ENCODE results near the gene NUMA1.

The NUMA1 gene

DNA sequence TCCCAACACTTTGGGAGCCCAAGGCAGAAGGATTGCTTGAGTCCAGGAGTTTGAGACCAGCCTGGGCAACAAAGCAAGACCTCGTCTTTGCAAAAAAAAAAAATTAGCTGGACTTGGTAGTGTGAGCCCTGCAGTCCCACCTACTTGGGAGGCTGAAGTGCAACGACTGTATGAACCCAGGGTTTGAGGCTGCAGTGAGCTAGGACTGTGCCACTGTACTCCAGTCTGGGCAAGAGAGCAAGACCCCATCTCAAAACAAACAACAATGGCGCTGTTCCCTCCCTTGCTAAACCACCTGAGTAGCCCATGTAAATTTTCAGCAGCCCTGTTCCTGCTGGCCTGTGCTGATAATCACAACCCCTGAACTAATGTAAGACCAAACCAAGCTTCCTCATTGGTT is 19.7 kb upstream of the NUMA1 start:
- no peak for DNase-seq

DNA sequence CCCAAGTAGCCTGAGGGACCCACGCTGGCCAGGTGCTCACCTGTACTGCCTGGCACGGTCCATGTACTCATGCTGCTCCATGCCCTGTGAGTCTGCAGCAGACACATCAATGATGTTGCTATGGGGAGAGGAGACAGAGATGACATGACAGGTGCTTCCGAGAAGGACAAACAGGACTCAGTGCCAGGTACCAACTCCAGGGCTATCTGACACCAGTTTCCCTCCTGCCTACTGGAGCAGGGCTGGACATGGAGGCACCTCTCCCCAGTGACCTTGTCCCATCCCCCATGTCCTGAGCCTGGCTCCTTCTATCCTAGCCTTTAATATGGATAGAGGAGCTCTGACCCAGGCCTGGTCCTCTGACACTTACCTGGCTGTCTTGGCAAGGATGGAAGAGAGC is 18.4 kb upstream of the NUMA1 start:
- DNase-seq = no peak

DNA sequence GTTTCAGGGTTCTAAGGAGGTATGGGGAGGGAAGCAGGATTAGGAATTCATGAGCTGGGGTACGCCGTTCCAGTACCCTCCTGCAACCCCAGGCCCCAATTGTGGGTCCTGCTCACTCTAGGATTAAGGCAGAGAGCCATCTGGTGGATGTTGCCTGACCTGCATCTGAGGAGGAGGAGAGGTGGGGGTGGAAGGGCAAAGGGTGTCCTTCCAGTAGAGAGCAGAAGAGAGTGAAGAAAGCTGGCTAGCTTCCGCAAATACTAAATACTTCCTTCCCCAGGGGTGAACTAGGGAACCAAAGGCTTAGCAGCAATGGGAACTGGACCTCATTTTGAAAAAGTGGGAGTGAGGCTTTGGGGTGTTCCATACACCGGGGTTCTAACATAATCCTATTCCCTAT is 10.9 kb upstream of the NUMA1 start:
- DNase-seq = peak; percentile 53

DNA sequence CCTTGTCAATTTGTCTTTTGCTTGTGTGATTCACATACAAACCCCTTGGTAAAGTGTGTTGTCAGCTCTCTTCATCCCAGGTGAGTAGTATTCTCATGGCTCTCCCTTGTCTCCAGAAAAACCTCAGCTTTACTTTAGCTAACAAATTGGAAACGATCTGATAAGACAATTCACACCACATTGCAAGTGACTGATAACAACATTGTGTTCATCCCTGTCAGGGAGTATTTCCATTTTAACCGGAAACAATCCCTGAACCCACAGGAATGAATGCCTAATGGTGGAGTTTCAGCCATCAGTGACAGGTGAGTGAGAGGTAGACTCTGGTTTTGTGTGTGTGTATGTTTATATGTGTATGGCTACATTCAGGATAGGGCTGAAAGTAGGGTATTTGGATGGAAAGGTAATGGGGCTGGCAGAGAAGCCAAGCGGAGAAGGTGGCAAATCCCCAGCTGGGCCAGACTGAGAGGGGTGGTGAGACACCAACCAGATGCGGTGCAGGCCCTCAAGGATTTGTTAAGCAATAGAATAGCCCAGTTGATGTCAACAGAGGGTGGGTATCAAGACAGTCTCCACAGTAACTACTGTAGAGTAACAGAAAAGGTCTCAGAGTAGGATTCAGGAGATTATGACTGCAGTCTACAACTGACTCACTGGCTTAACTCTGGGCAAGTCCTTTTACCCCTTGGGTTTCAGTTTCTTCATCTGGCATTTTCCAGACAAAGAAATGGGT is 7.9 kb upstream of the NUMA1 start:
- DNase-seq = no peak

DNA sequence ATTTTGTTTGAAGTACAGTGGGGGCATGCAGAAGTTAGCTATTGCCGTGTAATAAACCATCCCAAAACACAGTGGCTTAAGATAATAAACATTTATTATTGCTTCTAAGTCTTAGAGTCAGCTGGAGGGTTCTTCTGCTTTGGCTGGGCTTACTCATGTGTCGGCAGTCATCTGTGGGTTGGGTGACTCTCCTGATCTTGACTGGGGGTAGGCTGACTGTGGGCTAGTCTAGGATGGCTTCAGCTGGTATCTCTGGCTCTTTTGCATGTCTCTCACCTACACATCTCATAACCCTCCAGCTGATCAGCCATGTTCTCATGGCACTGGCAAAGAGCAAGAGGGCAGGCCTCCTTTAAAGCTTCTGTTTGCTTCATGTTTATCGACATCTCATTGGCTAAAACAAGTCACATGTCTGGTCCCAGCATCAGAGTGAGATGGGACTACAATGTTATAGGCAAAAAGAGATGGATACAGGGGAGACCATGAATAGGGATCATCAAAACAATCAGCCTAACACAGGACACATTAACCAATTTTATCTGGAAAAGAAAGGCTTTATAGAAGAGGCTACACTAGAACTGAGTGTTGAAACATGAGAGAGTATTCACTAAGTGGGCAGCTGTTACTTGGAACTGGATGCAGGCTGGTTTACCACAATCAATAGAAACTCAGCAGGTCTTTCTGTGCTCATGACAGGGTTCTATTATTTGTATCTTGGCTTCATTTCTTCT is 5.4 kb upstream of the NUMA1 start:
- peak; percentile 10 for DNase-seq

DNA sequence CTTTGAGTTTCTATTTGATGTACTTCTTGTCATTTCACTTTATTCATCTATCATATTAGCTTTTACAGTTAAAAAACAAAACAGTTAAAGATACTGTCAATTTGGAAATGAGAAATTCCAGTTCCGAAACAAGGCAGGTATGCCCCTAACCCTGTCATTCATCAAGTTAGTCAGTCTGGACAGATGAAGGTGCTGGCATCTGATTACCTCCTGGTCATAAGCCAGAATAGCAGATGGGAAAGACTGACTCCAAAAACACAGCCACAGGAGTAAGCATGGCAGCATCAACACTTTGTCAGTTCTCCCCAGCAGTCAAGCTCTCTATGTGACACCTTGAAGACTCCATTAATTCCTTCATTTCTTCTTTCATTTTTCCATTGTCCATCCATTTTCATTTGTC is 4.6 kb upstream of the NUMA1 start:
- DNase-seq = no peak

DNA sequence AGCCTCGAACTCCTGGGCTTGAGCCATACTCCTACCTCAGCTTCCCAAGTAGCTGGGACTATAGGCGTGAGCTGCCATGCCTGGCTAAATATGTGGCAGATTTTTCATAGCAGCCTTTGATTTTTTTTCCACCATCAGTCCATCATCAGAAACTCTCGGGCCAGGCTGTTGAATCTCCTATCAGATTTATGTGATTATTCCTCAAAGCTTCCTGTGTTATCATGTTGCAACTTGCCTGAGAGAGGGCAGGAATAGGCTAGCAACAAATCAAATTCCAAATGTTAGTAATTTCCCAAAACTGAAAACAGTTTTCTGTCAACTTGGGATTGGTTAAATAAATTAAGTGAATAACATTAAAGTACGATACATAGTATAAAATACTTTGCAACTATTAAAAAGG is 3.7 kb upstream of the NUMA1 start:
- no peak for DNase-seq

DNA sequence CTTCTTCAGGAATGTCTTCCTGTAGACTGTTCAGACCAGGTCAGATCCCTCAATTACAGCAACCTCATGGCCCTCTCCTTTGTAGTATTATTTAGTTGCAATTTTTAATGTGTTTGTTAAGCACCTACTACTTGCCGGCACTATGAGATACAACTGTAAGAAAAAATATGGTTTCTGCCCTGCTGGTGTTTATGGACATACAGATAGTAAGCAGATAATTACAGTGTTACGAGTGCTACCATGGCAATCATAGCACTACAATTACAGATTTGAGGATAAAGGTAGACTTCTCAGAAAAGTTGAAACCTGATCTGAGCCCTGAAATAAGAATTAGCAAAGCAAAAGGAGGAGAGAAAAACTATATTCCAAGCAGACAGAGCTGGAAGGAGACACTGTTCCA is 3.1 kb upstream of the NUMA1 start:
- no peak for DNase-seq

DNA sequence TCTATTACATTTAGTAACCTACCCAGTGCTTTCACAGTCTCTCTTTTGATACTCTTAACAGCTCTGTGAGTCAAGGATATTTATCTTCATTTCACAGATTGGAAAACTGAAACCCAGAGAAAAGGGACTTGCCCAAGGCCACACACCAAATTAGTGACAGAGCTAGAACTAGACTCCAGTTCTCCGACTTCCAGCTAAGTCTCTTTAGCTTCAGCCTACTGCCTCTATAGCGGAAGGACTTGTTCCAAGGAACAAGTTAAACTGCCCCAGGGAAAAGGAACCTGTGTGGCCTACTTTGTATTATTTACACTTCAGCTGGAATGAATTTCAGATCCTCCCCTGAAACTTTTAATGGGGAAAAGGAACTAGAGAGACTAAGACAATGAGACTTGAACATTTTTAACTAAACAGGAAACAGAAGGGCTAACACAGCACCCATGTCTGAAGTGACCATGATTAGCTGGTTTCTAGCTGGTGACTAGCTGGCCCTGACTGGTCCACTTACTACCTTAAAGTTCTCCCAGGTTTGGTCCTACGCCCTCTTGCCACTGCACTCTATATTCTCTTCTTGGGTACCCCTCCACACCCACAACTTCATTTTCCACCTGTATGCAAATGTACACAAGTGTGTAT is 1.6 kb upstream of the NUMA1 start:
- DNase-seq = no peak

DNA sequence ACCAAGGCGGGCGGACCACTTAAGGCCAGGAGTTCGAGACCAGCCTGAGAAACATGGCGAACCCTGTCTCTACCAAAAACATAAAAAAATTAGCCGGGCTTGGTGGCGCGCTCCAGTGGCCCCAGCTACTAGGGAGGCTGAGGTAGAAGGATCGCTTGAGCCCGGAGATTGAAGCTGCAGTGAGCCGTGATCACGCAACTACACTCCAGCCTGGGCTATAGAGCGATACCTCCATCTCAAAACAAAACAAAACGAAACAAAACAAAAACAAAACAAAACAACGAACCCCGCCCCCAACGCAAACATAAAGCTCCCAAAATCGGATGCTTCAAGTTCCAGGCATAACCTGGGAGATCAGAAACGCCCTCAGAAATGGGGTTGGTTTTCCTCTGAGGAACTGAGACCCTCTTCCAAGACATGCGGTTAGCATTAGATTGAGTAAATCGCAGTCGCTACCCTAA is 872 bp upstream of the NUMA1 start:
- DNase-seq = no peak

DNA sequence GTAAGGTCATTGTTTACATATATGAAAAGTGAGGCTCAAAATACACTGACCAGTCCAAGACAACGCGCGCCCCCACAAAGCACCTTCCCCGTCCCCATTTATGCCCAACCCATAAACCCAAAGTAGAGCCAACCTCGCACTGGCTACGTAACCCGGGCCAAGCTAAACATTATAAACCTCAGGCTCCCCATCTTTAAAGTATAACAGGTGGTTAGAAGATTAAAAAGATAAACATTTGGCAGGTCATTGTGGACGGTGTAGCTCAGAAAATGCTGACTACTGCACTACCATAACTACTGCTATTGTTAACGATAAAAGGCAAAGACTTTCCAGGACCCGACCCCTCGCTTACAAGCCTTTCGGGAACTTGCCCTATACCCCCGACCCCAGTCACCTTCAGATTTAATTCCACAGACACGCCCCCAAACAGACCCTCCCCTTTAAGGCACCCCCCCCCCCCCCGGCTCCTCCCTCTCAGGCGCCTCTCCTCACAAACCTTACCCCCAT is 470 bp downstream of the NUMA1 start:
- no peak for DNase-seq

DNA sequence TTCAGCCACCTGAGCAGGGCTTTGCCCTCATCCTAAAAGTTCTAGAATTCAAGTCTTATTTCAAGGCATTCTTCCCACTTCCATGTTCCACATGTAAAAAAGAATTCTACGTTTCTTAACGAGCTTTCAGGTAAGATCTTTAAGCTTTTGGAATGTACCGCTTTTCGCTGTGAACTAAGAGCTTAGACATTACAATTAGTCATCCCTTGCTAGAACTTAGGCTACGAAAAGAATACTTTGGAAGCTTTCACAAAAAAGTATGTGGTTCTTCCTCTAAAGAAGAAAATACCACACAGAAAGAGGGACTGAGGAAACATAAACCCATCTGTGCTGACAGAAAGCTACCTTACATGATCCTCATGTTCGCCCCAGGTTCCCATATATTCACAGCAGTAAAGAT is 1.9 kb downstream of the NUMA1 start:
- no peak for DNase-seq

DNA sequence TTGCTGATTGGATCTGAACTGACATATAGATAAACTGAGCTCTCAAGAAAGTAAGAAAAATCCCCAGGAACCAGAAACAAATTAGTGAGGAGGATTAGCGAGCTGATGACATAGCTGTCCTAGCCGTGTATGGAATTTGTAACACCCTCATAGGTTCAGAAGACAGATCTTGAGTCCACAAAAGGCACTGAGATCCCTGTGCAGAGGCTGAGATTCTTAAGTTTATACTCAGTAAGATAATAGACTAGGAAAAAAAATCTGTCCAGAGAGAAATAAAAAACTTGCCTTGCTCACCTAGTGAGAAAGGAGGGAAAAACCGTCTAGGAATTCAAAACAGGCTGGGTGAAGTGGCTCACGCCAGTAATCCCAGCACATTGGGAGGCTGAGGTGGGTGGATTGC is 4.6 kb downstream of the NUMA1 start:
- no peak for DNase-seq

DNA sequence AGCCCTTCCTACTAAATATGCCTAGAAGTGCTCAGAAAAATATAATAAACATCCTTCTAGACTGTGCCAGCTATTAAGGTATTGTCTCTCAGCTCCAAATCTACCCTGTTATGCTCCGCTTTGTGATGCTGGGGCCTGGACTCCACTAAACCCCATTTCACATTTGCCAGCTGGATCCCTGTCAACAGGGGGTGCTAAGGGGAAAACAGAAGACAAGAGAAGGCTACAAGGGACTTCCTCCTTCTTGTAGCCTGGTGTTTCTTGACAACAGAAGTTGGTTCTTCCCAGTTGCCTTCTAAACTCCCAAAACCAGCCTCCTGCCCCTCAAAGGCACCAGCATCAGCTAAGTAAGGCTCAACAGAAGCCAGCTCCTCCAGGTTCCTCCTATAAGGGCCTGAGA is 5.2 kb downstream of the NUMA1 start:
- no peak for DNase-seq

DNA sequence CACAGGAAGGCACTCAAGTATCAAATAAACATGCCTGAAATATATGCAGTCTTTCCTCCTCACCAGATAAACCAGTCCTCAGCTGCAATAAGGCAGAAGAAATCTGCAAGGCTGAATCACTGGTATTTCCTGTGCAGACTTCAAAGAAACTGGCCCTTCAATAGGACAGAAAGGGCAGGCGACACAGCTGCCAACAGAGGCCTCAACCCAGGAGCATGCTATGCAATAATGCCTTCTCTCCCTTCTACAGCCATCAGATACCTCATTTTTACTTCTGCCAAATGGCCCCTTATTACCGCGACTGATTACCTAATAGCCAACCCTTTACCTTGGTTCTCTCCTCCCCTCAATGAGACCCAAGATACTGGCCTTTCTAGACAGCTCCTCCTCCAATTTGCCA is 8.0 kb downstream of the NUMA1 start:
- no peak for DNase-seq

DNA sequence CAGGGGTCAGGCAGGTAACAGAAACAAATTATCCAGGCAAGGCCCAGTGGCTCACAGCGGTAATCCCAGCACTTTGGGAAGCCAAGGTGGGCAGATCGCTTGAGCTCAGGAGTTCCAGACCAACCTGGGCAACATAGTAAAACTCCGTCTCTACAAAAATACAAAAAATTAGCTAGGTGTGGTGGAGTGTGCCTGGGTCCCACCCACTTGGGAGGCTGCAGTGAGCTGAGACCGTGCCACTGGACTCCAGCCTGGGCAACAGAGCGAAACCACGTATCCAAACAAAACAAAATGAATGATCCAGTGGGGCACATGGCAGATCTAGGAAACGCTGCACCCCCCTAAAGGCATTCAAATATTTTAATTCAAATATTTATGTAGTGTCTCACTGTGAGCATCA is 9.9 kb downstream of the NUMA1 start:
- no peak for DNase-seq

DNA sequence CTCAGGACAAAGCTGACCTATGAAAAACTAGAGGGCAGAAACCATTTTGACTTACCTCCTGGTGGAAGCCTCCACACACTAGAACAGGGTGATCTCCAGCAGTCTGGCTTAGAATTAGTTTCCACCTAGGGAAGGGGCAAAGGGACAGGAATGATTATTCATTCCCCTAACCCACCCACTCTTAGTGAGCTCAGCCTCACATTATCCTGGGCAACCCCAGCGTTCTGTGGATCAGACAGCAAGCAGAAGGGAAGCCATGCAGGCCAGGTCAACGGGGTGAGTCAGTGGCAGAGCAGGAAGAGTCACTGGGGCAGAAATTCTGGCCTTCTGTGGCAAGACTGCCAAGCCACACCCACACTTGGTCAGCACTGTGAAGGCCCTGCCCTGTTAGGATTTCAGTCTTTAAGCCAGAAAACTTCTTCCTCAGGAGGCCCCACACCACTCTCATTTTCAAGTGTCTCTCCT is 10.5 kb downstream of the NUMA1 start:
- DNase-seq = no peak

DNA sequence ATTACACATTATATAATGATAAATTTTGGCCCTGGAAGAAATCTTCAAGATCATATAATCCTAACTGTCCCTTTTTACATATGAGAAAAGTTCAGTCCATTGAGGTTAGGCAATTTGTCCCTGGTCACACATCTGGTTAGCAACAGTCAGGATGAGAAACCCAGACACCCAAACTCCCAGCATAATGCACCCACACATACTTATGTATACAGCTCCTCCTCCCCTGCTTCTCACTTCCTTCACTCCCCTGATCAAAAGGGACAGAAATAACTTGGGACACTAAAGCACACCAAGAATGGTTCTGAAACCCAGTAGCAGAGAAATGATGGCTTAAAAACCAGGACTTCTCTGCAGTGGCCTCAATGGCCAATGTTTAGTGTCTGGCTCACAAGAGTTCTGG is 11.1 kb downstream of the NUMA1 start:
- DNase-seq = no peak

DNA sequence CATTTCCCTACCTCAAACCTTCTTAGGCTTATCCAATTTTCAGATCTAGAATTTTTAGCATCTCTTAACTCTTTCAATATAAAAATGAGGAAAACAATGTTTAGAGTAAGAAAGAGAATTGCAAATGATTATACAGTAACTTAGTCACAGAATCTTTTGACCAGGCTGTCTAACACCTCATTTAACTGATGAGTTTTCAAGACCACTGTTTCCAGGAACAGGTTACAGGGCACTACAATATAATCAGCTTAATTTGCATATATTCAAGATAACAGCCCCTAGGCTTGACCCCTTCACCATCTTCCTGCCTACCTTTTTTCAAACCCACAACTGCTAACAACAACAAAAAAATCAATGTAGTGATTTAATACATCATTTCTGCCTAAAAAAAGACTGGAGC is 12.7 kb downstream of the NUMA1 start:
- DNase-seq = no peak

DNA sequence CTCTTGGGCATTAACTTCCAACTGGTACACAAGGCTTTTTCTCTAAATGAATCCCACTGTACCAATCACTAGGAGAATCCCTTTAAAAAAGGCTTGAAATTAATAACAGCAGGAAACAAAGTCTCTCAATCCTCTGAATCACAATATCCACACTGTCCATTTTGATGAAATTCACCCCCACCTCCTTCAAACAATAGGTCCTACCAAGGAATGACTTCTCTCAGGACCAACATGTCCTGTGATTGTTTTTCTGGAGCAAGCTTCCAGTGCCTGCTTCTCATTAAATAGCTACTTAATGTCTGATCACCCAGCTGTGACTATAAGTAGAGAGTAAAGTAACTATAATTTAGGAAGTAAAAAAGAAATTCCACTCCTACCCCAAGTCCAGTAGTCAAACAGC is 13.1 kb downstream of the NUMA1 start:
- DNase-seq = no peak

DNA sequence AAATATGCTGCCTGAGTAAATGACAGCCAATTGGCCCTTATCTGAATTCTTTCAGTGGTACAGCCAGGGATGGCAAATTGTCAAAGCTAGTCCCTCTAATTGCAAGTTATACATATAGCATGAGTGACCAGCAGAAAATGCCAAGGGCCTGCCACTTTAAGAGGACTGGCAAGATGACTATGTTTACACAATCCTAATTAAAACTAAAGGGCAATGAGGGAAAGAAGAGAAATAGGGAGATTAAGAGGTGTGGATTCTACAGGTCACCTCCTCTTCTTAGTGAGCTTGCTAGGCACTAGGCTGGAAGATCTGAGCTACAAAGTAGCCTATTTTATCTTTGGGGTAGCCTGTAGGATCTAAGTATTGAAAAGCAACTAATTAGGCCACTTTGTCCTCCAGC is 13.5 kb downstream of the NUMA1 start:
- DNase-seq = no peak

DNA sequence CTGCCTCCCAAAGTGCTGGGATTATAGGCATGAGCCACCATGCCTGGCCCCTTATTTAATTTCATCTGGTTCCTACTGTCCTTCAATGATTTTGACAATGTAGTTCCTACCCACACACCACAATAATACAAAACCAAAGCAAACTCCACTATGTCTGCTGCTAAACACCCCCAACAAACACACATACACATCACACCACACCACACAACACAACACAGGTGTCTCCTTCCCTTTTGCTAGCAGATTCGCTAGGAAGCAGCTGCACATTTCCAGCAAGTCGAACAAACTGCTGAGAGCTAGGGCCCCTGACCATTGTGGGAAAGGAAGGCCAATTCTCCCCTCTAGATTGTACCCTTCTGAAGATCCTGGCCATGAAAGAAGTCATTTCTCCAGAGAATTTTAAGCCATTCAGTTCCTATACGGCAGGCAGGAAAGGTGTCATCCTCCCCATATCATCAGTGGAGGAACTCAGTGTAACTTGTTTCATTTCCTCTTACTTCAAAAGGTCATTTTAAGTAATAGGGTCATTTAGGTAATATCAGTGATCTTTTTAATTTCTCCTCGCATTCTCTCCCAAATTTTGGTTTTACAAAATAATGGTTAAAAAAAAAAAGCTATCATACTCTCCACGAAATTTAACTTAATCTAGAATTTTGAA is 18.5 kb downstream of the NUMA1 start:
- no peak for DNase-seq

DNA sequence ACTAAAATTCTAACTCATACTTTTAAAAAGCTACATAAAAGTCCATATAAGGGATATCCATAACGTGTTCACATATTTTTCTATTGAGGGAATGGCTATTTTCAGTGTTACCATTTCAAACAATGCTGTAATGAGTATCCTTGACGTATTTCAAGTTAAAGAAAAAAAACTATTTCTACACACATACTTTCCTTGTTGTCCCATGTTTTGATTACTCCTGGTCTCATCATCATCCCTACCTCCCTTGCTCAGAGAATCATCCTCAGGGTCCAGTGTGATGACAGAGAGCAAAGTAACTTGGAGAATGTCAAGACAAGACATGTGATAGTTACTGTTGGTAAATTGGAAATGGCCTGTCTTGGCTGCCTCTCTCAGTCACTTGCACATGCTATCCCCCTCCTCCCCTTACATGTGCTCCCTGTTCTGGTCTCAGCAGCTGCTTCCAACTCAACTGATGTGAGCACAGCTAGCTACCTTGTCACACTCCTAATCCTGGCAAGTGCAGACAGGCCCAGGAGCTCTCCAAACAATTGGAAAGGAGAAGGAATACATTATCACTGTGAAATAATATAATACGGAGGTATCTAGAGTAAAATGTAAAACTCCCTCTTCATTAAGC is 21.8 kb downstream of the NUMA1 start:
- DNase-seq = no peak
